Prostate gland (tissue), 2 donors: Measurements from ENCODE around the gene SPEF1. TPM values are rescaled to one million over a fixed set of nuclear protein-coding genes. Genes with fewer than 3 reads are reported as not detected.

Experiments
- DNase-seq: peaks from one replicate; pipeline ENCODE4 v3.0.0-alpha.2; 2019; ENCODE audit warnings: low spot score
- H3K27ac ChIP-seq, 2 donors: fragments of 200-600 bp; sonication (generic); 2 replicates each; pipeline ENCODE4 v1.5.1; 2017 to 2019
- H3K27me3 ChIP-seq: fragments of 200-600 bp; sonication (generic); replicated peaks from 2 replicates; pipeline ENCODE4 v1.5.1; 2019; ENCODE audit not compliant: insufficient read depth
- H3K36me3 ChIP-seq, 2 donors: fragments of 200-600 bp; sonication (generic); 1 replicate in 1 of 2; 2 replicates in 1 of 2; pipeline versions ENCODE4 v1.5.1 to v1.8.1; 2017 to 2019
- H3K4me1 ChIP-seq: fragments of 200-600 bp; sonication (generic); replicated peaks from 2 replicates; pipeline ENCODE4 v1.5.1; 2019
- H3K4me3 ChIP-seq, 2 donors: fragments of 200-600 bp; sonication (generic); 2 replicates each; pipeline ENCODE4 v1.5.1; 2017 to 2019
- H3K9me3 ChIP-seq: fragments of 200-600 bp; sonication (generic); 2 replicates; pipeline ENCODE4 v1.5.1; 2017
- CTCF ChIP-seq, 4 experiments: fragments of 200-600 bp in 2 of 4; fragments of 450-650 bp in 2 of 4; sonication (generic) in 2 of 4; IDR thresholded peaks; 1 replicate in 3 of 4; 2 replicates in 1 of 4; pipeline ENCODE4 v1.5.1; 2016 to 2019; ENCODE audit warnings: antibody characterized with exemption in 4 of 4, mild to moderate bottlenecking in 2 of 4, moderate library complexity in 2 of 4
- POLR2A ChIP-seq: fragments of 450-650 bp; IDR thresholded peaks from one replicate; pipeline ENCODE4 v1.6.1; 2016; ENCODE audit warnings: antibody characterized with exemption, mild to moderate bottlenecking
- POLR2AphosphoS5 ChIP-seq: sonication (generic); formaldehyde crosslinking; IDR thresholded peaks from one replicate; pipeline ENCODE4 v1.6.1; 2017; ENCODE audit warnings: antibody characterized with exemption
- WGBS: methylation state at CpG from one replicate; pipeline ENCODE4 v1.1.5; 2018; 5-methylcytosine and 5-hydroxymethylcytosine counted together
- intact Hi-C: fragments of 100-400 bp; cut with DNase I; formaldehyde crosslinking; loops from one replicate; pipeline ENCODE4 v1.14.2; 2022
- total RNA-seq, 2 donors: library from RNA; depleted of rRNA; stranded (reverse); fragments of >200 nt; gene quantifications; one replicate each; pipeline ENCODE4 v1.1.0, GENCODE V29; 2016

The SPEF1 gene
- total RNA-seq, 2 donors from 2014 or later, result 1.6 TPM; not detected in 1

DNA sequence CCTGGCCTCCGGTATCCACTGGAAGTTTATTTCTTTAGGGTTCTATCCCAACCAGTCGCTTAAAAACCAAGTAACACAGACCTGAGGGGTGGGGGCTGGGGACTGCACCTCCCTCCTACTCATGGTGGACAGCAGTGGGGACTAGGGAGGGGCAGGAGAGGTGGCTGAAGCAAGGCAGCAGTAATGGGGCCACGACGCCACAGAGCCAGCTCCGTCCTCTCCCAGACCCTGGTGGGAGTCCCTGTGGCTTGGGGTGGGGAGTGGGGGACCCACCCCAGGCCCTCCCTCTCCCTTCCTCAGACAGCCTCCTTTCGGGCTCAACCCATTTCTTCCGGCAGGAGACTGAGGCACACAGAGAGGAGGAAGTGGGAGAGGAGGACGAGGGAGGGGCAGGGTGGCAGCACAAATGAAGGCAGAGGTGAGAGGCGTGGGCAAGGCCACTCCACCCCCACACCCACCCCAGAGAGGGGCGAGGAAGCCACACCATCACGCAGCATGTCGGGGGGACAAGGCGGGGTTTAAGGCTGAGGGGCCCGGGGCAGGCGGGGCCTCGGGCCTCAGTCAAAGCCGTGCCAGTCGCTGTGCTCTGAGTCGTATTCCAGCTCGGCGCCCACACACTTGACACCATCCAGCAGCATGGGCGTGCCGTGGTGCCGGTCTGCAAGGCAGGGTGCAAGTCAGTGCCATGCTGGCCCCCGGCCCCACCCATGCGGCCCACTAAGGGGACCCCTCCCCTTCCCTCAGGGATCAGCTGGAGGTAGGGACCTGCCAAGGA lies 27.6 kb downstream of the SPEF1 start:
- TF ChIP-seq POLR2AphosphoS5 (no peak), CTCF (IDR thresholded peaks at IDR 0.05) (no peak), POLR2A (no peak)
- Histone ChIP-seq H3K27me3 (peaks cover 9% of the 10 kb centered on the region), H3K36me3 (no peaks in the 10 kb centered on the region), H3K9me3 (no peaks in the 10 kb centered on the region), H3K4me3 (no peak overlapping the region), H3K27ac (no peak overlapping the region), H3K4me1 (peaks cover 4% of the 10 kb centered on the region)
- WGBS, result 89% methylated on average over 22 of the region's 26 CpGs
- DNase-seq, result no peak
- intact Hi-C loops, result no loop called here

DNA sequence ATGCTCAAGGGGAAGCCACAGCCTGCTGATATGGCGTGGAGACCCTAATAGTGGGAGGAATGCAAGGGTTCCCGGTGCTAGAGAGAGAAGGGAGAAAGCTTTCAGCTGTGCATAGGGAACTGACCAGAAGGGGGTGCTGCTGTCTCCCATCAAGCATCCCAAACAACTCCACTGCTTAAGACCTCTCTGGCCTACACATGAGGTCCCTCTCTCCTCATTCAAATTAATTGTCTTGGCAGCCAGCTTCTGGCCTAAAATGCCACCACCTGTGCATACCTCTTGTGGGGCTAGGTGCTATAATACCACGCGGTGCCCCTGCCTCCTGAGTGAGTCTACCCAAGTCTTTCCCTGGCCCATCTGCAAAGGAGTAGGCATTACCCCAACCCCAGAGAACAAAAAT lies 28.1 kb downstream of the SPEF1 start:
- DNase-seq, result peak; percentile 32
- Histone ChIP-seq H3K27ac (no peak overlapping the region), H3K27me3 (peaks cover 9% of the 10 kb centered on the region), H3K4me3 (no peak overlapping the region), H3K36me3 (no peaks in the 10 kb centered on the region), H3K4me1 (peaks cover 4% of the 10 kb centered on the region), H3K9me3 (no peaks in the 10 kb centered on the region)
- TF ChIP-seq CTCF (IDR thresholded peaks at IDR 0.05) (peak; percentile 36 to 64 (median 54)), POLR2A (no peak), POLR2AphosphoS5 (peak; percentile 21)
- intact Hi-C loops, result no loop called here
- WGBS, result 54% methylated on average over 4 of the region's 4 CpGs

DNA sequence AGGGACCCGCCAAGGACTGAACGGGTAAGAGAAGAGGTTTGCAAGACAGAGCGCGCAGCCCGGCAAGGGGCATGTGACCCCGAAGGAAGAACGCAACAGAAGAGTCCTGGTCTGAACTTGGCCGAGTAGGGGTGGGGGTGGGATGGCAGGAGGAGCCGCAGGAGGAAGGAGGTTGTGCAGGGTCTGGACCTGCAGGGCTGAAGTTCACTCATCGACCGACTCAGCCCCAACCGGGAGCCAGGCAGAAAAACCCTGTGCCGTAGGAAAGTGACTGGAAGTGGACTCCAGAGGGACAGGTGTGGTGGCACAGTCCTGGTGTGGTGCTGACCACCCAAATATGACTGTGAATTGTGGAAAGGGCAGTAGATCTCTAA lies 28.9 kb downstream of the SPEF1 start:
- H3K4me3 ChIP-seq, result peak overlapping the region in 1 of 2 donors; percentile 21
- intact Hi-C loops, result no loop called here
- H3K36me3 ChIP-seq, result no peaks in the 10 kb centered on the region
- no peak overlapping the region for H3K27ac ChIP-seq
- peaks cover 4% of the 10 kb centered on the region for H3K4me1 ChIP-seq
- no peaks in the 10 kb centered on the region for H3K9me3 ChIP-seq
- no peak for TF ChIP-seq POLR2AphosphoS5
- TF ChIP-seq CTCF (IDR thresholded peaks at IDR 0.05), result no peak
- no peak for TF ChIP-seq POLR2A
- DNase-seq, result no peak
- peaks cover 9% of the 10 kb centered on the region for H3K27me3 ChIP-seq
- 61% methylated on average over 13 of the region's 13 CpGs for WGBS

DNA sequence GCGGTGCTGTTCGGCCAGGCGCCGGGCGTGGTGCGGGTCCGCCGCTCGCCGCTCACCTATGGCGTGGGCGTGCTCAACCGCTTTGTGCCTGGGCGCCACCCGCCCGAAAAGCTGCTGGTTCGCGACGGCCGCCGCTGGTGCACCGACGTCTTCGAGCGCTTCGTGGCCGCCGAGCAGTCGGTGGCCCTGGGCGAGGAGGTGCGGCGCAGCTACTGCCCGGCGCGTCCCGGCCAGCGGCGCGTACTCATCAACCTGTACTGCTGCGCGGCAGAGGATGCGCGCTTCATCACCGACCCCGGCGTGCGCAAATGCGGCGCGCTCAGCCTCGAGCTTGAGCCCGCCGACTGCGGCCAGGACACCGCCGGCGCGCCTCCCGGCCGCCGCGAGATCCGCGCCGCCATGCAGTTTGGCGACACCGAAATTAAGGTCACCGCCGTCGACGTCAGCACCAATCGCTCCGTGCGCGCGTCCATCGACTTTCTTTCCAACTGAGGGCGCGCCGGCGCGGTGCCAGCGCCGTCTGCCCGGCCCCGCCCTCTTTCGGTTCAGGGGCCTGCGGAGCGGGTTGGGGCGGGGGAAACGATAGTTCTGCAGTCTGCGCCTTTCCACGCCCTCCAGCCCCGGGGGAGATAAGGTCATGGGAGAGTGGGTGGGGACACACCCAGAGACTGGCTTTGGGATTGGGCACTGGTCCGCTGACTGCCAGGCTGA lies 29.4 kb downstream of the SPEF1 start:
- intact Hi-C loops, result no loop called here
- WGBS, result 24% methylated on average over 36 of the region's 95 CpGs
- Histone ChIP-seq H3K36me3 (no peaks in the 10 kb centered on the region), H3K27me3 (peaks cover 9% of the 10 kb centered on the region), H3K9me3 (no peaks in the 10 kb centered on the region), H3K4me1 (peaks cover 4% of the 10 kb centered on the region), H3K27ac (no peak overlapping the region), H3K4me3 (peak overlapping the region in 1 of 2 donors; percentile 21)
- no peak for TF ChIP-seq CTCF (IDR thresholded peaks at IDR 0.05)
- TF ChIP-seq POLR2A, result no peak
- no peak for TF ChIP-seq POLR2AphosphoS5
- DNase-seq, result no peak
